ENCODE measurements around the gene PIGL.
"Not testable (repeated sequence)": the region's sequence is repeated elsewhere in the genome, so short reads cannot be mapped to it uniquely, and the experiment has no call there.

DNA sequence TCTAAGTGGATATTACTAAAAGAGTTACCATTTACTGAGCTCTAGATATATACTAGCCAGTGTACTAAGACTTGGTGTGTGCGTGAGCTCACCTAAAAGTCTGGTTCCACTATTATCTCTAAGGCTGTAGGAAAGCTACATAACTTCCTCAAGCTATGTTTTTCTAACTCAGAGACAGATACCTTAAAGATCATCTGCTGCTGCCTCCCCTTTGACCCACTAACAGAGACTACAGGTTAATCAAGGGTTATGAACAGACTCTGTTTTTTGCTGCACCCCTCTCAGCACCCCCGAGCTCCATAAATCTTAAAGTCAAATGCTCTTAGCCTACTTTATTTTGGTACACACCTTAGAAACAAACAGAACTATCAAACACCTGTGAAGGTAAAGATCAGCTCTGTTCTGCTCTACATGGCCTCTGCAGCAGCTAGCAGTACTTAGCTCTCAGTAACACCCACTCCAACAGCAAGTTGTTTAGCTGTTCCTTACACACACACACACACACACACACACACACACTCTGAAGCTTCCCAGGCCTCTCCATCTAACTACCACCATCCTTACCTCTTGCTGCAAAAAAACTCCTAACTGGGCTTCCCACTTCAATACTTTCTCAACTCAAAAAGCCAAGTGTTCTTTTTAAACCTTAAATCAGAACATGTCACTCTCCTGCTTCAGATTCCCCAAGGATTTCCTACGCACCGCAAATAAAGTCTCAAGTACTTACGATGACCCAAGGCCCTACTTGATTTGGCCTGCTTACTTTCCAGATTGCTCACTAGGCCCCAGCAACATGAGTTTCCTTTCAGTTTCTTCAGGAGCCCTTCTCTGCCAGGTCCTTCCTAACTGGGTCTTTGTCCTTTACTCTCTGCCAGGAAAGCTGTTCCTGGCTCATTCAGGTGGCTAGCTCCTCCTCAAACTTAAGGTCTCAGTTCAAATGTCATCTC lies 14.2 kb upstream of the PIGL start:
- TF ChIP-seq, protein P1, sequence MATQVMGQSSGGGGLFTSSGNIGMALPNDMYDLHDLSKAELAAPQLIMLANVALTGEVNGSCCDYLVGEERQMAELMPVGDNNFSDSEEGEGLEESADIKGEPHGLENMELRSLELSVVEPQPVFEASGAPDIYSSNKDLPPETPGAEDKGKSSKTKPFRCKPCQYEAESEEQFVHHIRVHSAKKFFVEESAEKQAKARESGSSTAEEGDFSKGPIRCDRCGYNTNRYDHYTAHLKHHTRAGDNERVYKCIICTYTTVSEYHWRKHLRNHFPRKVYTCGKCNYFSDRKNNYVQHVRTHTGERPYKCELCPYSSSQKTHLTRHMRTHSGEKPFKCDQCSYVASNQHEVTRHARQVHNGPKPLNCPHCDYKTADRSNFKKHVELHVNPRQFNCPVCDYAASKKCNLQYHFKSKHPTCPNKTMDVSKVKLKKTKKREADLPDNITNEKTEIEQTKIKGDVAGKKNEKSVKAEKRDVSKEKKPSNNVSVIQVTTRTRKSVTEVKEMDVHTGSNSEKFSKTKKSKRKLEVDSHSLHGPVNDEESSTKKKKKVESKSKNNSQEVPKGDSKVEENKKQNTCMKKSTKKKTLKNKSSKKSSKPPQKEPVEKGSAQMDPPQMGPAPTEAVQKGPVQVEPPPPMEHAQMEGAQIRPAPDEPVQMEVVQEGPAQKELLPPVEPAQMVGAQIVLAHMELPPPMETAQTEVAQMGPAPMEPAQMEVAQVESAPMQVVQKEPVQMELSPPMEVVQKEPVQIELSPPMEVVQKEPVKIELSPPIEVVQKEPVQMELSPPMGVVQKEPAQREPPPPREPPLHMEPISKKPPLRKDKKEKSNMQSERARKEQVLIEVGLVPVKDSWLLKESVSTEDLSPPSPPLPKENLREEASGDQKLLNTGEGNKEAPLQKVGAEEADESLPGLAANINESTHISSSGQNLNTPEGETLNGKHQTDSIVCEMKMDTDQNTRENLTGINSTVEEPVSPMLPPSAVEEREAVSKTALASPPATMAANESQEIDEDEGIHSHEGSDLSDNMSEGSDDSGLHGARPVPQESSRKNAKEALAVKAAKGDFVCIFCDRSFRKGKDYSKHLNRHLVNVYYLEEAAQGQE (IDR thresholded peaks at IDR 0.05; ENCODE audit: unreplicated experiment), result not testable (repeated sequence)
- TF ChIP-seq, protein P2, sequence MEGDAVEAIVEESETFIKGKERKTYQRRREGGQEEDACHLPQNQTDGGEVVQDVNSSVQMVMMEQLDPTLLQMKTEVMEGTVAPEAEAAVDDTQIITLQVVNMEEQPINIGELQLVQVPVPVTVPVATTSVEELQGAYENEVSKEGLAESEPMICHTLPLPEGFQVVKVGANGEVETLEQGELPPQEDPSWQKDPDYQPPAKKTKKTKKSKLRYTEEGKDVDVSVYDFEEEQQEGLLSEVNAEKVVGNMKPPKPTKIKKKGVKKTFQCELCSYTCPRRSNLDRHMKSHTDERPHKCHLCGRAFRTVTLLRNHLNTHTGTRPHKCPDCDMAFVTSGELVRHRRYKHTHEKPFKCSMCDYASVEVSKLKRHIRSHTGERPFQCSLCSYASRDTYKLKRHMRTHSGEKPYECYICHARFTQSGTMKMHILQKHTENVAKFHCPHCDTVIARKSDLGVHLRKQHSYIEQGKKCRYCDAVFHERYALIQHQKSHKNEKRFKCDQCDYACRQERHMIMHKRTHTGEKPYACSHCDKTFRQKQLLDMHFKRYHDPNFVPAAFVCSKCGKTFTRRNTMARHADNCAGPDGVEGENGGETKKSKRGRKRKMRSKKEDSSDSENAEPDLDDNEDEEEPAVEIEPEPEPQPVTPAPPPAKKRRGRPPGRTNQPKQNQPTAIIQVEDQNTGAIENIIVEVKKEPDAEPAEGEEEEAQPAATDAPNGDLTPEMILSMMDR (conservative IDR thresholded peaks at IDR 0.05; ENCODE audit: low read depth in 2 of 2), result not testable (repeated sequence)
- not testable (repeated sequence) for TF ChIP-seq EZH2 (IDR thresholded peaks at IDR 0.05; ENCODE audit: low read depth, unreplicated experiment); POLR2AphosphoS5 (IDR thresholded peaks at IDR 0.05; ENCODE audit: low read depth)
